ENCODE data around the gene MAMSTR. TPM values are rescaled to one million over a fixed set of nuclear protein-coding genes. Genes with fewer than 3 reads are reported as not detected.

MAMSTR gene
- total RNA-seq, 1 donor from 2014 or later = 1.0 TPM

DNA sequence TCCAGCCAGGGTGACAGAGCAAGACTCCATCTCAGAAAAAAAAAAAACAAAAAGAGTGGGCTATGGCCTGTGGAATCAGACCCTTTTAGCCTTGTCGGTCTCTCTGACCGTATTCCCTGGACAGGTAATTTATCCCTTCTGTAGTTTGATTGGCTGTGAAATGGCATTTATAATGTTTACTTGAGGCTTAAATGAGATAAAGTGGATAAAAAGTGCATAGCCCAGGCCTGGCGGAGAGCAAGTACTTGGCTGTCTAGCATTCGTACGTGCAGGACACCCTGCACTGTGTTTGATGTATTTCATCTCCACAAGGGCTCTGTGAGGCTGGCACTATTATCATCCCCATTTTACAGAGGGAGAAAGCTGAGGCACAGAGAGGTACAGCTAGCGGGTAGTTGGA is 53.7 kb downstream of the MAMSTR start:
- no peak for DNase-seq (ENCODE audit: low read depth)
- TF ChIP-seq CTCF (IDR thresholded peaks at IDR 0.05; ENCODE audit: insufficient read depth, low read length, poor library complexity, severe bottlenecking) = no peak
- Histone ChIP-seq H3K27me3 (ENCODE audit: control insufficient read depth, insufficient read depth, low read length) (no peaks in the 10 kb centered on the region), H3K36me3 (ENCODE audit: control insufficient read depth, insufficient read depth, low read length) (no peaks in the 10 kb centered on the region), H3K4me3 (ENCODE audit: low read depth, low read length) (no peak overlapping the region)

GRCh38 chr19:48664476-48664875 is 55.0 kb downstream of the MAMSTR start:
- H3K36me3 ChIP-seq (ENCODE audit: control insufficient read depth, insufficient read depth, low read length) = no peaks in the 10 kb centered on the region
- DNase-seq (ENCODE audit: low read depth) = no peak
- H3K4me3 ChIP-seq (ENCODE audit: low read depth, low read length) = no peak overlapping the region
- no peak for TF ChIP-seq CTCF (IDR thresholded peaks at IDR 0.05; ENCODE audit: insufficient read depth, low read length, poor library complexity, severe bottlenecking)
- H3K27me3 ChIP-seq (ENCODE audit: control insufficient read depth, insufficient read depth, low read length) = no peaks in the 10 kb centered on the region

DNA sequence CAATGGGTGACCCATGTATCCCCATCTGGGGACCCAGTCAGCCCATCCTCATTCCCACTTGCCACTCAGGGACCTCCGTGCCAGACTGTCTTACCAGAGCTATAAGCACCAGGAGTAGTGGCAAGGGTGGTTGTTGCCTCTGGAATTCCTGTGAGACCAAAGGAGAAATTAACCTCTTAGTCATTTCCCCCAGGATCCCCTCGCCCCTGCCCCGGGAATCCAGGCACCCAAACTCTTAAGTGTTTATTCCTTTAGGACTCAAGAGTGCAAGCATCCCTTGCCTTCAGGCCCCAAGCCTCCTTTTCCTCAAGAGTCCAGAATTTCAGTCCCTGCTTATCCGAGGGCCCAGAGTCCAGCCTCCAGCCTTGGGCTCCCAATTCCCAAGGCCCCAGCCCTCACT is 55.9 kb downstream of the MAMSTR start:
- Histone ChIP-seq H3K27me3 (ENCODE audit: control insufficient read depth, insufficient read depth, low read length) (no peaks in the 10 kb centered on the region), H3K36me3 (ENCODE audit: control insufficient read depth, insufficient read depth, low read length) (no peaks in the 10 kb centered on the region), H3K4me3 (ENCODE audit: low read depth, low read length) (no peak overlapping the region)
- TF ChIP-seq CTCF (IDR thresholded peaks at IDR 0.05; ENCODE audit: insufficient read depth, low read length, poor library complexity, severe bottlenecking) = no peak
- DNase-seq (ENCODE audit: low read depth) = no peak

Other genes starting within 250 kb of the MAMSTR start
- gene LMTK3, start 207.9 kb downstream of the MAMSTR start, total RNA-seq = 2.3 and 2.9 TPM in 2 replicates
- 0.48 and 0.50 TPM in 2 replicates for gene SULT2B1, start 167.6 kb downstream of the MAMSTR start, total RNA-seq
- not detected in 2 replicates for gene SPACA4, start 113.0 kb downstream of the MAMSTR start, total RNA-seq
- 0.25 and 2.3 TPM in 2 replicates for gene FAM83E, start 104.6 kb downstream of the MAMSTR start, total RNA-seq
- 2,979 and 3,293 TPM in 2 replicates for gene RPL18, start 100.5 kb downstream of the MAMSTR start, total RNA-seq
- 27.9 and 30.3 TPM in 2 replicates for gene SPHK2, start 100.2 kb downstream of the MAMSTR start, total RNA-seq
- 1.6 and 3.4 TPM in 2 replicates for gene DBP, start 82.3 kb downstream of the MAMSTR start, total RNA-seq
- gene CA11, start 73.5 kb downstream of the MAMSTR start, total RNA-seq = 1.1 and 1.7 TPM in 2 replicates
- not detected in 2 replicates for gene NTN5, start 46.7 kb downstream of the MAMSTR start, total RNA-seq
- gene FUT2, start 23.8 kb downstream of the MAMSTR start, total RNA-seq = 1.8 and 1.9 TPM in 2 replicates
- 3.8 and 4.8 TPM in 2 replicates for gene RASIP1, start 20.9 kb upstream of the MAMSTR start, total RNA-seq
- gene IZUMO1, start 27.2 kb upstream of the MAMSTR start, total RNA-seq = 0.25 TPM in 1 of 2 replicates, not detected in the other
- gene FUT1, start 32.9 kb upstream of the MAMSTR start, total RNA-seq = 10.4 and 12.3 TPM in 2 replicates
- gene FGF21, start 35.8 kb upstream of the MAMSTR start, total RNA-seq = 0.13 TPM in 1 of 2 replicates, not detected in the other
- 47.7 and 56.8 TPM in 2 replicates for gene BCAT2, start 91.3 kb upstream of the MAMSTR start, total RNA-seq
- gene HSD17B14, start 116.8 kb upstream of the MAMSTR start, total RNA-seq = 10.2 and 15.0 TPM in 2 replicates
- 10.0 and 11.1 TPM in 2 replicates for gene PLEKHA4, start 148.9 kb upstream of the MAMSTR start, total RNA-seq
- gene PPP1R15A, start 152.7 kb upstream of the MAMSTR start, total RNA-seq = 225 and 233 TPM in 2 replicates
- gene TULP2, start 179.0 kb upstream of the MAMSTR start, total RNA-seq = not detected in 2 replicates
- gene NUCB1, start 180.6 kb upstream of the MAMSTR start, total RNA-seq = 248 and 260 TPM in 2 replicates
- 1.0 and 1.5 TPM in 2 replicates for gene DHDH, start 214.0 kb upstream of the MAMSTR start, total RNA-seq
- 128 and 140 TPM in 2 replicates for gene BAX, start 235.2 kb upstream of the MAMSTR start, total RNA-seq
- gene FTL, start 245.6 kb upstream of the MAMSTR start, total RNA-seq = 2,415 and 2,688 TPM in 2 replicates

All from kidney epithelial cell (primary cell).